HL-60/S4 (cell line): ENCODE measurements around the gene CACHD1.

ENCODE experiments used
- in situ Hi-C: fragments of 300-500 bp; cut with MboI; formaldehyde crosslinking; loops from 2 replicates; pipeline ENCODE4 v1.14.3; 2022; ENCODE audit warnings: low sequenced_read_pairs

CACHD1 gene

DNA sequence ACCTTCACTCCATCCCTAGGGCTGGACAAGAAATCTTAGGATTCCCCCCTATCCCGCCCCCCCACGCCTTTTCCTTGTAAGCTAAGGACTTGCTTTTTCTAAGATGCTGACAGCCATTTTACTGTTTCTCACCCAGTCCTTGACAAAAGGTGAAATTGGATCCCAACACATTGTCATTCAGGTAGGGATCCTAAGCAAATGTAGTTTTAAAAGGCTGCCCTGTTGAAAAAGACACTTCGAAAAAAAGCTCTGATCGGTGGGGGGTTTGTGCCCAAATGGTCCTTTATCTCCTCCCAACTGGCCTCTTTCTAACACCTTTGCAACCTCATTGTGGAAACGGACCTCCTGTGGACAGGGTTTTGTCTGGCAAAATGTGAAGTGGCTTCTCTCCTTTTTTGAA, 2.9 kb downstream of the CACHD1 start:
- in situ Hi-C loops: no loop called here

DNA sequence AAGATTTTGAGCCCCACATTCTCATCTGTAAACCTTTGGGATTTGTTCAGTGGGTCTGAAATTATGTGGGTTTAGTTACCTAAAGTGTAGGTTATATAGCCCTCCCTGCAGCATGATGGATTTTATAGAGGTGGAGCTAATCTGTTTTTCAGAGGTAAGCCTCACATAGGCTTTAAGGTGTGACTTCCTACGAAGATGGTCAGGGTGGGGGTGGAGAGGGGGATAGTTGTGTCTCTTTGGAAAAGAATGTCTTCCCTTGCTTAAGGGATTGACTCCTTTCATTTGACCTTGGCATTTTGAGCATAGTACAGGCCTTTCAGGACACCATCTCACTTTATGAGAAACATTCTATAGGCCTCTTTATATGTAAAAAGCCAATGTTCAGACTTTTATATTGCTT, 3.4 kb downstream of the CACHD1 start:
- in situ Hi-C loops: no loop called here

- in situ Hi-C loops: no loop called here
Measured at GRCh38 chr1:64474133-64474532, 4.2 kb downstream of the CACHD1 start.

DNA sequence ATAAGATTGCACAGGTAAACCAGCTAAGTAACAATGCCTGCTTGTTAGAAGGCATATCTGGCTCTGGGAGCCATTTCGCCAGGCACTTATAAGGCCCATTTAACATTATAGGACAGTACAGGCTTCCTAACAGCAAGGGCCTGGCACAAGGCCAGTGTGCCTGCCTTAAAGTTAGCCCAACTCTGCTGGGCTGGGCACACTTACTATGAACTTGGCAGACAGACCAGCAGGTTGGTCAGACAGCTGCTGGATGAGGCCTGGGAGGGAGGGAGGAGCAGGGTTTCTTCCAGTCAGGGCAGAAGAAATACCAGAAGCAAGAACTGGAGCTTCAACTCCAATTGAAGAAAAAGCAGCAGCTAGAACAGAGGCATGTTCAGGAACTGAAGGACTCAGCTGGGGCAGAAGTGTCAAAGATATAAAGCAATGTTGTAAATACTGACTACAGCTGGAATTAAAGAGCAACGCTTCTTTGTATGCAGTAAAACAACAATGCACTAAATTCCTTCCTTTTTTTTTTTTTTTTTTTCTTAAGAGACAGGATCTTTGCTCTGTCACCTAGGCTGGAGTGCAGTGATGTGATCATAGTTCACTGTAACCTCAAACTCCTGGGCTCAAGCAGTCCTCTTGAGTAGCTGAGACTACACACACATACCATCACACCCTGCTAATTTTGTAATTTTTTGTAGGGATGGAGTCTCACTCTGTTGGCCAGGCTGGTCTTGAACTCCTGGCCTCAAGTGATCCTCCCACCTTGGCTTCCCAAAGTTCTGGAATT, 4.9 kb downstream of the CACHD1 start:
- in situ Hi-C loops: no loop called here

- in situ Hi-C loops: no loop called here
Measured at GRCh38 chr1:64476251-64476952, 6.5 kb downstream of the CACHD1 start.

- in situ Hi-C loops: no loop called here
Measured at GRCh38 chr1:64478594-64479470, 8.9 kb downstream of the CACHD1 start.

- in situ Hi-C loops: no loop called here
Measured at GRCh38 chr1:64479874-64480273, 9.9 kb downstream of the CACHD1 start.

- in situ Hi-C loops: no loop called here
Measured at GRCh38 chr1:64480999-64481772, 11.3 kb downstream of the CACHD1 start.

- in situ Hi-C loops: no loop called here
Measured at GRCh38 chr1:64482128-64482527, 12.2 kb downstream of the CACHD1 start.

- in situ Hi-C loops: no loop called here
Measured at GRCh38 chr1:64482720-64483119, 12.8 kb downstream of the CACHD1 start.

GRCh38 chr1:64483731-64484414, 13.9 kb downstream of the CACHD1 start:
- in situ Hi-C loops: no loop called here

- in situ Hi-C loops: no loop called here
Measured at GRCh38 chr1:64484651-64485050, 14.7 kb downstream of the CACHD1 start.

DNA sequence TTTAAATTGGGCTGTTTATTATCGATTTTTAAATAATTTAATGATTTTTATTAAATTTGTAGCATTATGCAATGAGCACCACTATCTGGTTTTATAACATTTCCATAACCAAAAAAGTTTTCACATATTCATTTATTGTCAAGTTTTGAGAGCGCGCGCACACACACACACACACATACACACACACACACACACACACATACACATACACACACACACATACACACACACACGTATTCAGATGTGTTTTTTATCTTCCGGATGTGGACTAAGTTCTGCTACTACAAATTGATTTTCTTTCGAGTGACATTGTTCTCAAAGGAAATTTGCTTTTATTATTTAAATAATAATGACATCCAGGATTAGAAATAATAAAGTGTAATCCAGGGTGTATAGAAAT, 16.3 kb downstream of the CACHD1 start:
- in situ Hi-C loops: no loop called here

DNA sequence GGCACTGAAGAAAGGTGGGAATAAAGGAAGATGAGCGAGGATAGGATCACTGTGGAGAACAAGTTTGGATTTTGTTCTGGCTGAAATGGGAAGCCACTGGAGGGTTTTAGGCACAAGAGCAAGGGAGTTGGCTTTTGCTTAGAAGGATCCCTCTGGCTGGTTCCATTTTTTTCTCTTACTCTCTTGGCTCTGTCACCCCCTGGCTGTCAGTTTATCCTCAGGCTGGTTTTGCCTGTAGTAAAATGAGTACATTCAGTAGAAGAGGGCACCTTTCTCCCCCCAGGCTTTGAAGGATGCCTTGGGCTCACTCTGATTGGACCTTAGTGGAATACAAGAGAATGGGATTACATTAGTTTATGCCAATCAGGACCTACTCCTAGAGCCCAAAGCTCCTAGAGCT, 17.1 kb downstream of the CACHD1 start:
- in situ Hi-C loops: no loop called here

DNA sequence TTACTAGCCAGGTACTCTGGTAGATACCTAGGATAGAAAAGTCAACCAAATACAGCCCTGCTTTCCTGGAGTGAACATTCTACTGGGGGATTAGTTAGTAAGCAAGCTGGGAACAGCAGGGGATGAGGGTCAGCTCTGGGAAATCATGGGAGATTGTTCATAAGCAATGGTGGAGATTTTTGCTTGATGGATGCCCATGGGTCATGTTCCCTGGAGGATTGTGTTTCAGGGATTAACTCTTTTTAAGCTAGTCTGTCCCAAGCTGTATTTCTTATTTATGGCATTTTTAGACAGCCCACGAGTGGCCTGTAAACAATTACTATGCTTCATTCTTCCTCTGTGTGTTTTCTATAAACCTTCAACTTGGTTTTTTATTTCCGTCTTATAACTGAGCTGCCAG, 18.9 kb downstream of the CACHD1 start:
- in situ Hi-C loops: no loop called here

GRCh38 chr1:64489707-64490106, 19.8 kb downstream of the CACHD1 start:
- in situ Hi-C loops: no loop called here

- in situ Hi-C loops: no loop called here
Measured at GRCh38 chr1:64490213-64490818, 20.4 kb downstream of the CACHD1 start.

DNA sequence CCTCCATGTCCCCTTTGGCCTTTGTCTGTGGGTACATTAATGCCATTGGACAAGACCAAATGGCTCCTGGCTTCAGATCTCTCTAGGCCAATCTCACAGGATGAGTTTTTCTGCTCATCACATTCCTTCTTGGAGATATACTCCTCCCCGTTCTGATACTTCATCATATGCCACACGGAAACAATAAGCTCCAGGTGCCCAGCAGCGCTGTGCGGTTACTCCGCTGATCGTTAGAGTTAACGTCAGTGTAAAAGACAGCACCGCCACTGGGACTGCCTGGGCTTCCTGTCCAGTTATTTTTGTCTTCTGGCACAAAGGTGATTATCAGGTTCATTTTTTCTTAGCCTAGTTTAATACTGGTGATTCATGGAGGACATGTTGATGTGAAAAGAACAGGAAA, 22.5 kb downstream of the CACHD1 start:
- in situ Hi-C loops: no loop called here

DNA sequence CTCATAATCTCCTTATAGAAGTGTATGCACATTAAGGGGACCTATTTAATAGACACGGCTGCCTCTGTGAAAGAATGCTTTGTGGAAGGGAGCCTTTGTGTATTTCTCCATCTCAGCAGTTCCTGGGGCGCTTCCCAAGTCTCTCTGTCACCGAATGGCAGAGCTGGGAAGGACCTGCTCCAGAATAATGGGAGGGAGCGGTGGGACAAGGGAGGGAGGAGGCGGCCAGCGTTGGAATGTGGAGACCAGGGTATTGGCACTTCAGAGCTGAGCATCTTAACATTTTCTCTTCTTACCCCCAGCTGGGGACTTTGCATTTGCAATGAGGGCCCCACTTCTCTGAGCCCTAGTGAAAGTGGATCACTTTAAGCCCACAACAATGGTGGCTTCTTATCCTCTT, 23.9 kb downstream of the CACHD1 start:
- in situ Hi-C loops: no loop called here

- in situ Hi-C loops: no loop called here
Measured at GRCh38 chr1:64494659-64495058, 24.7 kb downstream of the CACHD1 start.
